ENCODE results near the gene SLC44A2.

SLC44A2 gene

GRCh38 chr19:10661946-10662345 lies 36.6 kb downstream of the SLC44A2 start:
- CTCF ChIA-PET, result interaction anchor here (0.5 to 3.2 kb wide), 4 partner anchors 38 to 452 kb away, joined by 3 to 15 read pairs (median 4); partner anchors contain the start of gene QTRT1
- peak overlapping the region; percentile 36 for H3K27ac ChIP-seq (ENCODE audit: extremely low read depth, low read depth, low read length)
- no peak overlapping the region for H3K4me3 ChIP-seq (ENCODE audit: low read depth, low read length)
- H3K36me3 ChIP-seq (ENCODE audit: control insufficient read depth in 2 of 2, insufficient read depth in 1 of 2, low read length in 2 of 2), result peaks cover 23 to 47% of the 10 kb centered on the region in 2 experiments; a peak in 2 of 3 replicates
- POLR2A ChIA-PET, result interaction anchor here (0.8 kb wide), 1 partner anchor 10 kb away, joined by 4 read pairs; no protein-coding TSS in a partner anchor
- TF ChIP-seq SCRT2 (tag by site-specific recombination; IDR thresholded peaks at IDR 0.05) (peak; percentile 52; the same call in 1 of the 2 replicates), ZEB2 (tag by site-specific recombination; IDR thresholded peaks at IDR 0.05) (peak; percentile 42; the same call in 1 of the 2 replicates), ZNF701 (tag by site-specific recombination; IDR thresholded peaks at IDR 0.05) (no peak)
- peaks cover 20% of the 10 kb centered on the region for H3K4me1 ChIP-seq (ENCODE audit: control insufficient read depth, insufficient read depth, low read length)
- H3K9me3 ChIP-seq (ENCODE audit: control insufficient read depth, insufficient read depth, low read depth, low read length), result no peaks in the 10 kb centered on the region

GRCh38 chr19:10662384-10663251 lies 37.3 kb downstream of the SLC44A2 start:
- H3K9me3 ChIP-seq (ENCODE audit: control insufficient read depth, insufficient read depth, low read depth, low read length), result no peaks in the 10 kb centered on the region
- peaks cover 16 to 44% of the 10 kb centered on the region in 2 experiments; a peak in 2 of 3 replicates for H3K36me3 ChIP-seq (ENCODE audit: control insufficient read depth in 2 of 2, insufficient read depth in 1 of 2, low read length in 2 of 2)
- CTCF ChIA-PET, result interaction anchor here (1.0 to 3.2 kb wide), 2 partner anchors 38 to 82 kb away, joined by 4 to 15 read pairs; partner anchors contain the start of gene QTRT1
- no peak overlapping the region for H3K4me3 ChIP-seq (ENCODE audit: low read depth, low read length)
- TF ChIP-seq ZNF623 (tag by site-specific recombination; IDR thresholded peaks at IDR 0.05) (no peak), PRDM4 (tag by site-specific recombination; IDR thresholded peaks at IDR 0.05) (peak; percentile 87), ZNF48 (tag by site-specific recombination; IDR thresholded peaks at IDR 0.05) (no peak), ZBTB44 (tag by site-specific recombination; IDR thresholded peaks at IDR 0.05) (peak; percentile 13; the same call in 1 of the 2 replicates), ZNF768 (tag by site-specific recombination; IDR thresholded peaks at IDR 0.05) (no peak), ZFHX2 (tag by site-specific recombination; conservative IDR thresholded peaks at IDR 0.05) (peak; percentile 79), KLF9 (tag by site-specific recombination; IDR thresholded peaks at IDR 0.05; ENCODE audit: low read depth) (0 out of 2 replicates have a peak, but pooled peaks have one; percentile 11), ZNF639 (tag by site-specific recombination; IDR thresholded peaks at IDR 0.05) (no peak), PRDM6 (tag by site-specific recombination; IDR thresholded peaks at IDR 0.05) (peak; percentile 21; the same call in 1 of the 2 replicates), ZNF585B (tag by site-specific recombination; IDR thresholded peaks at IDR 0.05) (no peak), ZBTB8A (tag by site-specific recombination; IDR thresholded peaks at IDR 0.05) (no peak), EGR2 (tag by site-specific recombination; IDR thresholded peaks at IDR 0.05; ENCODE audit: low read depth) (peak; percentile 47)
- peaks cover 20% of the 10 kb centered on the region for H3K4me1 ChIP-seq (ENCODE audit: control insufficient read depth, insufficient read depth, low read length)
- H3K27ac ChIP-seq (ENCODE audit: extremely low read depth, low read depth, low read length), result peak overlapping the region; percentile 36
- POLR2A ChIA-PET, result interaction anchor here (0.8 kb wide), 1 partner anchor 9 kb away, joined by 4 read pairs; no protein-coding TSS in a partner anchor
